ENCODE results near the gene LRRC14B.
A peak's percentile ranks its signal among the peaks of the same experiment; 100 is the strongest.
"Not testable (repeated sequence)": the region's sequence is repeated elsewhere in the genome, so short reads cannot be mapped to it uniquely, and the experiment has no call there.

Gene LRRC14B

GRCh38 chr5:160921-161802, 30.1 kb upstream of the LRRC14B start:
- no peak for DNase-seq
- no peak for ATAC-seq

GRCh38 chr5:161803-162110, 29.5 kb upstream of the LRRC14B start:
- ATAC-seq (no peak), DNase-seq (no peak)

GRCh38 chr5:162190-162564, 29.1 kb upstream of the LRRC14B start:
- DNase-seq (no peak), ATAC-seq (no peak)

GRCh38 chr5:162565-163337, 28.5 kb upstream of the LRRC14B start:
- ATAC-seq (no peak), DNase-seq (no peak)

- no peak for ATAC-seq
- no peak for DNase-seq
Measured at GRCh38 chr5:163338-163620, 28.0 kb upstream of the LRRC14B start.

- DNase-seq (no peak), ATAC-seq (no peak)
Measured at GRCh38 chr5:163841-164240, 27.5 kb upstream of the LRRC14B start.

- DNase-seq (no peak), ATAC-seq (no peak)
Measured at GRCh38 chr5:164244-164643, 27.1 kb upstream of the LRRC14B start.

- ATAC-seq, DNase-seq: not testable (repeated sequence)
Measured at GRCh38 chr5:164783-165182, 26.5 kb upstream of the LRRC14B start.

- ATAC-seq, result no peak
- DNase-seq, result no peak
Measured at GRCh38 chr5:166441-167372, 24.6 kb upstream of the LRRC14B start.

GRCh38 chr5:167511-167910, 23.8 kb upstream of the LRRC14B start:
- ATAC-seq (no peak), DNase-seq (no peak)

- no peak for ATAC-seq
Measured at GRCh38 chr5:167982-168660, 23.2 kb upstream of the LRRC14B start.

GRCh38 chr5:169071-169727, 22.1 kb upstream of the LRRC14B start:
- ATAC-seq (no peak), DNase-seq (no peak)

More at GRCh38 chr5:167982-168660, 23.2 kb upstream of the LRRC14B start:
- no peak for DNase-seq

- ATAC-seq (no peak), DNase-seq (no peak)
Measured at GRCh38 chr5:169728-170094, 21.6 kb upstream of the LRRC14B start.

GRCh38 chr5:170971-171800, 20.1 kb upstream of the LRRC14B start:
- ATAC-seq, result no peak
- DNase-seq, result no peak

- DNase-seq (no peak), ATAC-seq (peak; percentile 12)
Measured at GRCh38 chr5:171801-172331, 19.4 kb upstream of the LRRC14B start.

- DNase-seq (no peak), ATAC-seq (no peak)
Measured at GRCh38 chr5:172421-172820, 18.9 kb upstream of the LRRC14B start.

GRCh38 chr5:172841-173251, 18.4 kb upstream of the LRRC14B start:
- ATAC-seq (no peak), DNase-seq (no peak)

- DNase-seq, result no peak
- ATAC-seq, result no peak
Measured at GRCh38 chr5:173392-174290, 17.7 kb upstream of the LRRC14B start.

- DNase-seq (no peak), ATAC-seq (no peak)
Measured at GRCh38 chr5:174291-174600, 17.0 kb upstream of the LRRC14B start.

All from stimulated activated naive CD8-positive, alpha-beta T cell treated with anti-CD3 and anti-CD28 coated beads, Interleukin-15, Interleukin-2, amounts not matched to agents 100 U/mL and 50 U/mL, for 24 hours (primary cell).